Testis (tissue), 2 donors: Measurements from ENCODE around the gene PHACTR3.

ENCODE experiments used
- CTCF ChIP-seq, 3 experiments: fragments of 450-650 bp in 2 of 3; fragments of 200-600 bp in 1 of 3; sonication (generic) in 1 of 3; IDR thresholded peaks; one replicate each; pipeline ENCODE4 v1.5.1; 2016 to 2019; ENCODE audit warnings: antibody characterized with exemption in 3 of 3, mild to moderate bottlenecking in 2 of 3, moderate library complexity in 1 of 3
- POLR2A ChIP-seq: fragments of 450-650 bp; IDR thresholded peaks from one replicate; pipeline ENCODE4 v1.6.1; 2017; ENCODE audit warnings: antibody characterized with exemption, mild to moderate bottlenecking, moderate library complexity

- no peak for TF ChIP-seq CTCF (IDR thresholded peaks at IDR 0.05)
- no peak for TF ChIP-seq POLR2A
Measured at GRCh38 chr20:59645271-59645670, 40.9 kb downstream of the PHACTR3 start.
